ENCODE measurements around the gene RCAN1. TPM values are rescaled to one million over a fixed set of nuclear protein-coding genes. Genes with fewer than 3 reads are reported as not detected.

The RCAN1 gene
- total RNA-seq, 3 donors from 2014 or later (not counting 1 experiment from before 2014, with no cell fraction given): 6.7 to 8.9 (median 8.2) TPM

GRCh38 chr21:34517039-34517438, 97.9 kb downstream of the RCAN1 start:
- 79% methylated on average over 5 of the region's 5 CpGs for WGBS (ENCODE audit: insufficient coverage)
- Histone ChIP-seq H3K36me3 (ENCODE audit: control insufficient read depth, insufficient read depth, low read length) (no peaks in the 10 kb centered on the region), H3K4me1 (ENCODE audit: control insufficient read depth, insufficient read depth, low read length) (peaks cover 19% of the 10 kb centered on the region), H3K9me3 (ENCODE audit: control insufficient read depth, insufficient read depth, low read length) (no peaks in the 10 kb centered on the region), H3K27ac (ENCODE audit: low read length) (no peak overlapping the region), H3K4me3 (ENCODE audit: low read length) (no peak overlapping the region), H3K27me3 (ENCODE audit: control insufficient read depth, insufficient read depth, low read length) (no peaks in the 10 kb centered on the region)
- Mint-ChIP-seq H3K4me1 (peaks cover 10 to 11% of the 10 kb centered on the region in 2 donors), H3K27ac (no peak overlapping the region), H3K9me3 (no peaks in the 10 kb centered on the region), H3K27me3 (ENCODE audit: low read depth in 2 of 2) (no peaks in the 10 kb centered on the region), H3K4me3 (no peak overlapping the region), H3K36me3 (no peaks in the 10 kb centered on the region)
- ATAC-seq: no peak
- no peak for TF ChIP-seq CTCF (IDR thresholded peaks at IDR 0.05)
- no peak for DNase-seq
- intact Hi-C loops (cut with micrococcal nuclease): no loop called here

- Histone ChIP-seq H3K27me3 (ENCODE audit: control insufficient read depth, insufficient read depth, low read length) (no peaks in the 10 kb centered on the region), H3K27ac (ENCODE audit: low read length) (no peak overlapping the region), H3K4me3 (ENCODE audit: low read length) (no peak overlapping the region), H3K36me3 (ENCODE audit: control insufficient read depth, insufficient read depth, low read length) (no peaks in the 10 kb centered on the region), H3K4me1 (ENCODE audit: control insufficient read depth, insufficient read depth, low read length) (peaks cover 24% of the 10 kb centered on the region), H3K9me3 (ENCODE audit: control insufficient read depth, insufficient read depth, low read length) (no peaks in the 10 kb centered on the region)
- H3K36me3 Mint-ChIP-seq: no peaks in the 10 kb centered on the region
- H3K4me1 Mint-ChIP-seq: peaks cover 10 to 11% of the 10 kb centered on the region in 2 donors
- DNase-seq: no peak
- peaks cover 6 to 7% of the 10 kb centered on the region in 2 donors for H3K27me3 Mint-ChIP-seq (ENCODE audit: low read depth in 2 of 2)
- no peak overlapping the region for H3K27ac Mint-ChIP-seq
- WGBS (ENCODE audit: insufficient coverage): 97% methylated on average over 9 of the region's 10 CpGs
- H3K4me3 Mint-ChIP-seq: no peak overlapping the region
- intact Hi-C loops (cut with micrococcal nuclease): no loop called here
- no peak for ATAC-seq
- no peaks in the 10 kb centered on the region for H3K9me3 Mint-ChIP-seq
- TF ChIP-seq CTCF (IDR thresholded peaks at IDR 0.05): no peak
Measured at GRCh38 chr21:34514576-34515115, 100.3 kb downstream of the RCAN1 start.

- Histone ChIP-seq H3K4me1 (ENCODE audit: control insufficient read depth, insufficient read depth, low read length) (peaks cover 28% of the 10 kb centered on the region), H3K4me3 (ENCODE audit: low read length) (no peak overlapping the region), H3K27ac (ENCODE audit: low read length) (no peak overlapping the region), H3K27me3 (ENCODE audit: control insufficient read depth, insufficient read depth, low read length) (no peaks in the 10 kb centered on the region), H3K36me3 (ENCODE audit: control insufficient read depth, insufficient read depth, low read length) (no peaks in the 10 kb centered on the region), H3K9me3 (ENCODE audit: control insufficient read depth, insufficient read depth, low read length) (no peaks in the 10 kb centered on the region)
- no peaks in the 10 kb centered on the region for H3K36me3 Mint-ChIP-seq
- 94% methylated on average over 1 of the region's 2 CpGs for WGBS (ENCODE audit: insufficient coverage)
- H3K4me1 Mint-ChIP-seq: peaks cover 9 to 11% of the 10 kb centered on the region in 2 donors
- no peaks in the 10 kb centered on the region for H3K9me3 Mint-ChIP-seq
- no peak overlapping the region for H3K4me3 Mint-ChIP-seq
- no peak overlapping the region for H3K27ac Mint-ChIP-seq
- DNase-seq (no peak), ATAC-seq (no peak)
- intact Hi-C loops (cut with micrococcal nuclease): no loop called here
- peaks cover 6 to 7% of the 10 kb centered on the region in 2 donors for H3K27me3 Mint-ChIP-seq (ENCODE audit: low read depth in 2 of 2)
- TF ChIP-seq CTCF (IDR thresholded peaks at IDR 0.05): no peak
Measured at GRCh38 chr21:34513129-34513675, 101.7 kb downstream of the RCAN1 start.
